ENCODE measurements around the gene NAA20. TPM values are rescaled to one million over a fixed set of nuclear protein-coding genes. Genes with fewer than 3 reads are reported as not detected.

NAA20 gene
- polyA plus RNA-seq = 114 to 204 TPM (median 126 TPM) in 3 replicates
- polyA plus RNA-seq (2011; ENCODE audit: low read depth) = 56.6 TPM
- polyA plus RNA-seq (2011; cell fraction: cytosol; rRNA removed) = 99.3 and 174 TPM in 2 replicates
- 69.8 and 104 TPM in 2 replicates for polyA plus RNA-seq (2011; cell fraction: nucleus; rRNA removed)
- 114 and 120 TPM in 2 replicates for polyA plus RNA-seq (2012; ENCODE audit: low replicate concordance)
- 17.5 to 64.3 TPM (median 32.5 TPM) in 3 replicates for polyA minus RNA-seq
- 47.4 TPM for polyA minus RNA-seq (2011; cell fraction: cytosol; rRNA and poly(A)+ RNA removed)
- polyA minus RNA-seq (2011; cell fraction: nucleus; rRNA and poly(A)+ RNA removed) = 24.8 and 28.8 TPM in 2 replicates

- peaks cover 2% of the 10 kb centered on the region for H3K9me1 ChIP-seq (ENCODE audit: control insufficient read depth, extremely low read depth, insufficient read depth, low read length)
- peaks cover 2 to 26% of the 10 kb centered on the region in 2 experiments for H3K36me3 ChIP-seq (ENCODE audit: control insufficient read depth in 2 of 2, extremely low read depth in 1 of 2, insufficient read depth in 2 of 2, low read length in 2 of 2)
- H3K27ac ChIP-seq (ENCODE audit: control insufficient read depth, insufficient read depth, low read length) = peak within 1 kb of the TSS; percentile 85
- no peak for FAIRE-seq
- H3K9ac ChIP-seq (ENCODE audit: control insufficient read depth, extremely low read depth, insufficient read depth, low read length) = peak within 1 kb of the TSS; percentile 95
- peak within 1 kb of the TSS; percentile 92 for H3K4me2 ChIP-seq (ENCODE audit: control insufficient read depth, extremely low read depth, insufficient read depth, low read depth, low read length)
- H3K4me3 ChIP-seq (ENCODE audit: control insufficient read depth in 2 of 3, extremely low read depth in 1 of 3, insufficient read depth in 2 of 3, low read depth in 1 of 3, low read length in 3 of 3) = peak within 1 kb of the TSS; percentile 84 to 96 (median 92)
- H3K27me3 ChIP-seq (ENCODE audit: control insufficient read depth, extremely low read depth, insufficient read depth, low read length) = no peaks in the 10 kb centered on the region
- DNase-seq (ENCODE audit: low read depth, low spot score) = peak; percentile 62
- H3K9me3 ChIP-seq (ENCODE audit: control insufficient read depth, low read depth, low read length) = no peaks in the 10 kb centered on the region
- H3K4me1 ChIP-seq (ENCODE audit: control insufficient read depth, extremely low read depth, insufficient read depth, low read length) = peaks cover 19% of the 10 kb centered on the region
- H4K20me1 ChIP-seq (ENCODE audit: control insufficient read depth, extremely low read depth, insufficient read depth, low read length) = no peaks in the 10 kb centered on the region
- peaks cover 51% of the 10 kb centered on the region for H3K79me2 ChIP-seq (ENCODE audit: control insufficient read depth, insufficient read depth, low read length)
- H2AFZ ChIP-seq (ENCODE audit: control insufficient read depth, low read length) = peak within 1 kb of the TSS; percentile 80
- TF ChIP-seq EZH2 (IDR thresholded peaks at IDR 0.05; ENCODE audit: low read length) = no peak
- peak; percentile 48 to 83 (median 83) for TF ChIP-seq CTCF (optimal IDR thresholded peaks at IDR 0.05 in 1 of 3, IDR thresholded peaks at IDR 0.05 in 1 of 3, conservative IDR thresholded peaks at IDR 0.05 in 1 of 3; ENCODE audit: extremely low read depth in 1 of 3, insufficient read depth in 2 of 3, low read length in 3 of 3)
- dilution Hi-C loops (cut with MboI; ENCODE audit: extremely low pct_ligation_motif_present, low sequenced_read_pairs) = no loop called here
These were observed at the start of gene NAA20 for GRCh38 chr20:20017001-20017843. TSS of gene NAA20 (plus strand) at chr20:20017362. CDS start at chr20:20017397, 35 bp downstream.

GRCh38 chr20:19967445-19967844, 49.7 kb upstream of the NAA20 start:
- TF ChIP-seq EZH2 (IDR thresholded peaks at IDR 0.05; ENCODE audit: low read length) = no peak
- no peak for TF ChIP-seq CTCF (optimal IDR thresholded peaks at IDR 0.05 in 1 of 3, IDR thresholded peaks at IDR 0.05 in 1 of 3, conservative IDR thresholded peaks at IDR 0.05 in 1 of 3; ENCODE audit: extremely low read depth in 1 of 3, insufficient read depth in 2 of 3, low read length in 3 of 3)
- no peak overlapping the region for H3K9ac ChIP-seq (ENCODE audit: control insufficient read depth, extremely low read depth, insufficient read depth, low read length)
- no peak overlapping the region for H2AFZ ChIP-seq (ENCODE audit: control insufficient read depth, low read length)
- peaks cover 20% of the 10 kb centered on the region for H3K4me1 ChIP-seq (ENCODE audit: control insufficient read depth, extremely low read depth, insufficient read depth, low read length)
- DNase-seq (ENCODE audit: low read depth, low spot score) (no peak), FAIRE-seq (no peak)
- no peaks in the 10 kb centered on the region for H3K79me2 ChIP-seq (ENCODE audit: control insufficient read depth, insufficient read depth, low read length)
- no peaks in the 10 kb centered on the region for H4K20me1 ChIP-seq (ENCODE audit: control insufficient read depth, extremely low read depth, insufficient read depth, low read length)
- no peaks in the 10 kb centered on the region for H3K9me1 ChIP-seq (ENCODE audit: control insufficient read depth, extremely low read depth, insufficient read depth, low read length)
- H3K27ac ChIP-seq (ENCODE audit: control insufficient read depth, insufficient read depth, low read length) = no peak overlapping the region
- no peak overlapping the region for H3K4me2 ChIP-seq (ENCODE audit: control insufficient read depth, extremely low read depth, insufficient read depth, low read depth, low read length)
- dilution Hi-C loops (cut with MboI; ENCODE audit: extremely low pct_ligation_motif_present, low sequenced_read_pairs) = no loop called here
- H3K9me3 ChIP-seq (ENCODE audit: control insufficient read depth, low read depth, low read length) = no peaks in the 10 kb centered on the region
- no peaks in the 10 kb centered on the region for H3K27me3 ChIP-seq (ENCODE audit: control insufficient read depth, extremely low read depth, insufficient read depth, low read length)
- peaks cover 4 to 13% of the 10 kb centered on the region in 2 experiments for H3K36me3 ChIP-seq (ENCODE audit: control insufficient read depth in 2 of 2, extremely low read depth in 1 of 2, insufficient read depth in 2 of 2, low read length in 2 of 2)
- no peak overlapping the region for H3K4me3 ChIP-seq (ENCODE audit: control insufficient read depth in 2 of 3, extremely low read depth in 1 of 3, insufficient read depth in 2 of 3, low read depth in 1 of 3, low read length in 3 of 3)
